HG03108 (cell line): ENCODE measurements around the gene FNBP1.

Source experiments
- ATAC-seq: cut with Tn5 transposase; IDR thresholded peaks from one replicate; pipeline ENCODE4 v1.9.1; 2021; ENCODE audit warnings: moderate library complexity; ENCODE audit not compliant: unreplicated experiment

The FNBP1 gene

GRCh38 chr9:129929496-129930125, 113.4 kb downstream of the FNBP1 start:
- ATAC-seq: no peak

- no peak for ATAC-seq
Measured at GRCh38 chr9:129923589-129923988, 119.4 kb downstream of the FNBP1 start.

- ATAC-seq: no peak
Measured at GRCh38 chr9:129921905-129922304, 121.1 kb downstream of the FNBP1 start.

- no peak for ATAC-seq
Measured at GRCh38 chr9:129919841-129920240, 123.1 kb downstream of the FNBP1 start.

- ATAC-seq: no peak
Measured at GRCh38 chr9:129919277-129919676, 123.7 kb downstream of the FNBP1 start.

GRCh38 chr9:129918296-129918950, 124.6 kb downstream of the FNBP1 start:
- no peak for ATAC-seq

GRCh38 chr9:129916707-129917106, 126.3 kb downstream of the FNBP1 start:
- no peak for ATAC-seq

- no peak for ATAC-seq
Measured at GRCh38 chr9:129914051-129914450, 128.9 kb downstream of the FNBP1 start.

- ATAC-seq: no peak
Measured at GRCh38 chr9:129910628-129911567, 132.1 kb downstream of the FNBP1 start.

- no peak for ATAC-seq
Measured at GRCh38 chr9:129909851-129910250, 133.1 kb downstream of the FNBP1 start.

- no peak for ATAC-seq
Measured at GRCh38 chr9:129908906-129909305, 134.1 kb downstream of the FNBP1 start.

- ATAC-seq: no peak
Measured at GRCh38 chr9:129907201-129907600, 135.8 kb downstream of the FNBP1 start.

- no peak for ATAC-seq
Measured at GRCh38 chr9:129906298-129906697, 136.7 kb downstream of the FNBP1 start.

GRCh38 chr9:129904734-129905133, 138.3 kb downstream of the FNBP1 start:
- no peak for ATAC-seq

- ATAC-seq: no peak
Measured at GRCh38 chr9:129902740-129903134, 140.3 kb downstream of the FNBP1 start.

GRCh38 chr9:129901993-129902739, 140.8 kb downstream of the FNBP1 start:
- no peak for ATAC-seq

GRCh38 chr9:129900263-129901027, 142.5 kb downstream of the FNBP1 start:
- ATAC-seq: peak; percentile 91

GRCh38 chr9:129899620-129900019, 143.4 kb downstream of the FNBP1 start:
- no peak for ATAC-seq

- ATAC-seq: no peak
Measured at GRCh38 chr9:129898185-129898584, 144.8 kb downstream of the FNBP1 start.

GRCh38 chr9:129897263-129897662, 145.7 kb downstream of the FNBP1 start:
- no peak for ATAC-seq
